ENCODE data around the gene RP2. TPM values are rescaled to one million over a fixed set of nuclear protein-coding genes. Genes with fewer than 3 reads are reported as not detected.

The RP2 gene
- total and polyA plus RNA-seq, 2 of the 8 experiments (the other 6 are each of a cell fraction or from before 2014, with no cell fraction given), result 2.2 to 6.9 TPM

DNA sequence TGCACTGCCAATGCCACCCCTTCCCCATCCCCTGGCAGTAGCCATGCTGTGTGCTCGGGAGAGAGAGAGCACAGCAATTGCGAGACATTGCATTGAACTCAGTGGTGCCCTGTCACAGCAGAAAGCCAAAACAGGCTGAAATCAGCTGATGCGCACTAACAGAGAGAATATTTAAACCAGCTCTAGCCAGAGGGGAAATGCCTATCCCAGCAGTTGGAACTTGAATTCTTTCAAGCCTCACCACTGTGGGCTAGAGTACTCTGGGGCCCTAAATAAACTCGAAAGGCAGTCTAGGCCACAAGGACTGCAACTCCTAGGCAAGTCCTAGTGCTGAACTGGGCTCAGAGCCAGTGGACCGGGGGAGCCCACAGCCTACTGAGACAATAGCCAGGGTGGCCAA, 17.7 kb upstream of the RP2 start:
- Histone ChIP-seq H3K18ac (ENCODE audit: extremely low read depth, low read length) (no peak overlapping the region), H3K79me2 (ENCODE audit: control insufficient read depth in 1 of 2, insufficient read depth in 2 of 2, low read length in 2 of 2) (no peaks in the 10 kb centered on the region), H2AFZ (ENCODE audit: low read length) (no peak overlapping the region), H2BK12ac (ENCODE audit: low read depth, low read length) (0 out of 2 replicates have a peak overlapping the region, but pooled peaks have one; percentile 3), H2BK120ac (replicated peaks; ENCODE audit: low read depth, low read length) (no peak overlapping the region), H3K27me3 (replicated peaks in 1 of 4; ENCODE audit: control insufficient read depth in 3 of 4, extremely low read depth in 1 of 4, insufficient read depth in 3 of 4, low read length in 3 of 4) (no peaks in the 10 kb centered on the region), H3K23me2 (ENCODE audit: low read depth, low read length) (no peaks in the 10 kb centered on the region), H4K20me1 (replicated peaks in 1 of 2; ENCODE audit: control insufficient read depth in 1 of 2, insufficient read depth in 2 of 2, low read length in 2 of 2) (no peaks in the 10 kb centered on the region), H3K4ac (replicated peaks; ENCODE audit: insufficient read length, low read depth, low read length) (no peak overlapping the region), H3K4me2 (ENCODE audit: insufficient read depth in 1 of 2, low read depth in 2 of 2, low read length in 2 of 2) (no peak overlapping the region), H2AK5ac (ENCODE audit: low read depth, low read length) (no peak overlapping the region), H3K14ac (ENCODE audit: insufficient read length) (no peak overlapping the region), H3K9ac (replicated peaks in 1 of 4; ENCODE audit: extremely low read depth in 1 of 4, low read depth in 3 of 4, low read length in 3 of 4) (no peak overlapping the region), H3K23ac (ENCODE audit: insufficient read length) (no peak overlapping the region), H4K91ac (replicated peaks; ENCODE audit: insufficient read length, low read length) (no peak overlapping the region), H3K27ac (ENCODE audit: low read depth, low read length) (no peak overlapping the region), H4K8ac (ENCODE audit: extremely low read depth, insufficient read depth, low read length) (no peak overlapping the region), H3K79me1 (ENCODE audit: low read depth, low read length) (no peaks in the 10 kb centered on the region), H2BK5ac (ENCODE audit: low read depth, low read length) (no peak overlapping the region), H4K5ac (ENCODE audit: insufficient read length, low read depth, low read length) (no peak overlapping the region), H3K4me1 (replicated peaks in 1 of 4; ENCODE audit: control insufficient read depth in 3 of 4, insufficient read depth in 4 of 4, low read length in 3 of 4) (no peaks in the 10 kb centered on the region), H3K9me3 (ENCODE audit: insufficient read depth in 2 of 2, low read depth in 1 of 2, low read length in 1 of 2) (no peaks in the 10 kb centered on the region), H3K56ac (replicated peaks; ENCODE audit: insufficient read length, low read depth, low read length) (no peak overlapping the region), H2BK15ac (ENCODE audit: low read length) (no peak overlapping the region), H2BK20ac (ENCODE audit: low read length) (no peak overlapping the region), H3K36me3 (ENCODE audit: control insufficient read depth in 2 of 4, insufficient read depth in 4 of 4, low read length in 3 of 4) (no peaks in the 10 kb centered on the region), H3K4me3 (ENCODE audit: extremely low read depth in 1 of 4, insufficient read depth in 2 of 4, low read depth in 3 of 4, low read length in 4 of 4) (no peak overlapping the region)
- CTCF ChIA-PET (ENCODE audit: partially characterized antibody), result no interaction called here
- DNase-seq (ENCODE audit: low read depth in 1 of 2, low spot score in 2 of 2) (no peak), FAIRE-seq (no peak)
- POLR2A ChIA-PET (ENCODE audit: partially characterized antibody), result no interaction called here
- 89% methylated on average over 5 of the region's 5 CpGs; no CpG with 5 or more reads in 1 of the 2 experiments for WGBS, 2 experiments (ENCODE audit: extremely low coverage in 1 of 2, insufficient coverage in 1 of 2, insufficient read length in 1 of 2, insufficient replicate concordance in 2 of 2, low coverage in 1 of 2, low lambda C conversion rate in 2 of 2, missing lambda C conversion rate in 1 of 2)
- no peak for TF ChIP-seq TAF7 (optimal IDR thresholded peaks at IDR 0.05; ENCODE audit: borderline replicate concordance, low read depth, low read length)
- no peak for TF ChIP-seq SRF (IDR thresholded peaks at IDR 0.05; ENCODE audit: low read depth, low read length)
- TF ChIP-seq RAD21 (IDR thresholded peaks at IDR 0.05 in 1 of 2, conservative IDR thresholded peaks at IDR 0.05 in 1 of 2; ENCODE audit: low read depth in 2 of 2, low read length in 2 of 2), result no peak
- TF ChIP-seq, protein P1, sequence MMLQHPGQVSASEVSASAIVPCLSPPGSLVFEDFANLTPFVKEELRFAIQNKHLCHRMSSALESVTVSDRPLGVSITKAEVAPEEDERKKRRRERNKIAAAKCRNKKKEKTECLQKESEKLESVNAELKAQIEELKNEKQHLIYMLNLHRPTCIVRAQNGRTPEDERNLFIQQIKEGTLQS (IDR thresholded peaks at IDR 0.05; ENCODE audit: insufficient read depth, low read depth, low read length), result no peak
- no peak for TF ChIP-seq FOSL1 (IDR thresholded peaks at IDR 0.05; ENCODE audit: insufficient read depth, low read depth, low read length)
